Smooth muscle cell of the umbilical artery (primary cell): ENCODE data around the gene GBP4. TPM values are rescaled to one million over a fixed set of nuclear protein-coding genes. Genes with fewer than 3 reads are reported as not detected.

Source experiments
- total RNA-seq: library from RNA; depleted of rRNA; stranded (reverse); fragments of >200 nt; gene quantifications from 2 replicates; pipeline ENCODE4 v1.2.3, GENCODE V29; 2014

Gene GBP4
- 0.32 and 3.9 TPM in 2 replicates for total RNA-seq

GRCh38 chr1:89198491-89199072 is at the start of gene GBP4:
GBP4 (minus strand) TSS chr1:89198942; CDS start chr1:89198834, 108 bp downstream.

GRCh38 chr1:89175601-89176256 is 23.0 kb downstream of the GBP4 start, which contains the start of gene GBP7:
GBP7 (minus strand) TSS chr1:89176003; CDS start chr1:89171935, 4,068 bp downstream.

Other genes starting within 250 kb of the GBP4 start
- 22.6 and 39.4 TPM in 2 replicates for gene KYAT3, start 206.3 kb downstream of the GBP4 start, total RNA-seq
- gene RBMXL1, start 206.3 kb downstream of the GBP4 start, total RNA-seq = 5.9 and 9.4 TPM in 2 replicates
- 7.1 and 49.6 TPM in 2 replicates for gene GBP3, start 176.1 kb downstream of the GBP4 start, total RNA-seq
- gene GBP1, start 133.7 kb downstream of the GBP4 start, total RNA-seq = 25.9 and 36.5 TPM in 2 replicates
- 6.7 and 19.9 TPM in 2 replicates for gene GBP2, start 72.8 kb downstream of the GBP4 start, total RNA-seq
- not detected in 2 replicates for gene GBP7, start 22.9 kb downstream of the GBP4 start, total RNA-seq
- gene GBP5, start 73.9 kb upstream of the GBP4 start, total RNA-seq = not detected in 2 replicates
- not detected in 2 replicates for gene GBP6, start 165.1 kb upstream of the GBP4 start, total RNA-seq